ENCODE data around the gene C6orf132.

Gene C6orf132

GRCh38 chr6:42108071-42108470 is 34.3 kb downstream of the C6orf132 start:
- Mint-ChIP-seq H3K27me3 (ENCODE audit: low read depth) (peaks cover 8% of the 10 kb centered on the region), H3K4me1 (ENCODE audit: low read depth) (peaks cover 2% of the 10 kb centered on the region), H3K27ac (no peak overlapping the region), H3K9me3 (no peaks in the 10 kb centered on the region), H3K4me3 (no peak overlapping the region), H3K36me3 (ENCODE audit: low read depth) (no peaks in the 10 kb centered on the region)

- no peaks in the 10 kb centered on the region for H3K36me3 Mint-ChIP-seq (ENCODE audit: low read depth)
- H3K27ac Mint-ChIP-seq = no peak overlapping the region
- H3K27me3 Mint-ChIP-seq (ENCODE audit: low read depth) = peaks cover 4% of the 10 kb centered on the region
- H3K4me1 Mint-ChIP-seq (ENCODE audit: low read depth) = peaks cover 3% of the 10 kb centered on the region
- H3K9me3 Mint-ChIP-seq = no peaks in the 10 kb centered on the region
- H3K4me3 Mint-ChIP-seq = no peak overlapping the region
Observed at GRCh38 chr6:42106112-42107023, 36.1 kb downstream of the C6orf132 start.

- Mint-ChIP-seq H3K9me3 (no peaks in the 10 kb centered on the region), H3K27ac (no peak overlapping the region), H3K27me3 (ENCODE audit: low read depth) (peaks cover 4% of the 10 kb centered on the region), H3K4me3 (no peak overlapping the region), H3K36me3 (ENCODE audit: low read depth) (no peaks in the 10 kb centered on the region), H3K4me1 (ENCODE audit: low read depth) (peaks cover 5% of the 10 kb centered on the region)
Observed at GRCh38 chr6:42105709-42106108, 36.7 kb downstream of the C6orf132 start.

GRCh38 chr6:42105156-42105648 is 37.2 kb downstream of the C6orf132 start:
- H3K27ac Mint-ChIP-seq = no peak overlapping the region
- H3K27me3 Mint-ChIP-seq (ENCODE audit: low read depth) = peaks cover 4% of the 10 kb centered on the region
- no peaks in the 10 kb centered on the region for H3K9me3 Mint-ChIP-seq
- H3K4me3 Mint-ChIP-seq = no peak overlapping the region
- peaks cover 7% of the 10 kb centered on the region for H3K4me1 Mint-ChIP-seq (ENCODE audit: low read depth)
- H3K36me3 Mint-ChIP-seq (ENCODE audit: low read depth) = no peaks in the 10 kb centered on the region

- Mint-ChIP-seq H3K4me3 (no peak overlapping the region), H3K4me1 (ENCODE audit: low read depth) (peaks cover 12% of the 10 kb centered on the region), H3K27me3 (ENCODE audit: low read depth) (peaks cover under 1% of the 10 kb centered on the region), H3K36me3 (ENCODE audit: low read depth) (no peaks in the 10 kb centered on the region), H3K9me3 (no peaks in the 10 kb centered on the region), H3K27ac (no peak overlapping the region)
Observed at GRCh38 chr6:42104804-42105125, 37.7 kb downstream of the C6orf132 start.

GRCh38 chr6:42104095-42104803 is 38.2 kb downstream of the C6orf132 start:
- H3K9me3 Mint-ChIP-seq = no peaks in the 10 kb centered on the region
- H3K36me3 Mint-ChIP-seq (ENCODE audit: low read depth) = no peaks in the 10 kb centered on the region
- peaks cover 14% of the 10 kb centered on the region for H3K4me1 Mint-ChIP-seq (ENCODE audit: low read depth)
- H3K27ac Mint-ChIP-seq = peak overlapping the region; percentile 77
- H3K27me3 Mint-ChIP-seq (ENCODE audit: low read depth) = no peaks in the 10 kb centered on the region
- peak overlapping the region; percentile 64 for H3K4me3 Mint-ChIP-seq

- no peaks in the 10 kb centered on the region for H3K36me3 Mint-ChIP-seq (ENCODE audit: low read depth)
- peaks cover 14% of the 10 kb centered on the region for H3K4me1 Mint-ChIP-seq (ENCODE audit: low read depth)
- no peaks in the 10 kb centered on the region for H3K27me3 Mint-ChIP-seq (ENCODE audit: low read depth)
- H3K27ac Mint-ChIP-seq = peak overlapping the region; percentile 77
- H3K4me3 Mint-ChIP-seq = peak overlapping the region; percentile 64
- H3K9me3 Mint-ChIP-seq = no peaks in the 10 kb centered on the region
Observed at GRCh38 chr6:42103753-42104094, 38.7 kb downstream of the C6orf132 start.

GRCh38 chr6:42103216-42103615 is 39.2 kb downstream of the C6orf132 start:
- Mint-ChIP-seq H3K4me3 (peak overlapping the region; percentile 64), H3K9me3 (no peaks in the 10 kb centered on the region), H3K27me3 (ENCODE audit: low read depth) (no peaks in the 10 kb centered on the region), H3K36me3 (ENCODE audit: low read depth) (no peaks in the 10 kb centered on the region), H3K4me1 (ENCODE audit: low read depth) (peaks cover 14% of the 10 kb centered on the region), H3K27ac (no peak overlapping the region)

- H3K27me3 Mint-ChIP-seq (ENCODE audit: low read depth) = no peaks in the 10 kb centered on the region
- peaks cover 14% of the 10 kb centered on the region for H3K4me1 Mint-ChIP-seq (ENCODE audit: low read depth)
- H3K9me3 Mint-ChIP-seq = no peaks in the 10 kb centered on the region
- H3K36me3 Mint-ChIP-seq (ENCODE audit: low read depth) = no peaks in the 10 kb centered on the region
- peak overlapping the region; percentile 69 for H3K27ac Mint-ChIP-seq
- peak overlapping the region; percentile 40 for H3K4me3 Mint-ChIP-seq
Observed at GRCh38 chr6:42101186-42101657, 41.2 kb downstream of the C6orf132 start.

- peak overlapping the region; percentile 91 for H3K27ac Mint-ChIP-seq
- peak overlapping the region; percentile 38 for H3K4me3 Mint-ChIP-seq
Observed at GRCh38 chr6:42100029-42100901, 42.2 kb downstream of the C6orf132 start.

GRCh38 chr6:42099340-42100028 is 42.9 kb downstream of the C6orf132 start:
- Mint-ChIP-seq H3K4me3 (no peak overlapping the region), H3K27ac (peak overlapping the region; percentile 91), H3K4me1 (ENCODE audit: low read depth) (peaks cover 14% of the 10 kb centered on the region), H3K27me3 (ENCODE audit: low read depth) (no peaks in the 10 kb centered on the region), H3K9me3 (no peaks in the 10 kb centered on the region), H3K36me3 (ENCODE audit: low read depth) (no peaks in the 10 kb centered on the region)

More at GRCh38 chr6:42100029-42100901, 42.2 kb downstream of the C6orf132 start:
- Mint-ChIP-seq H3K9me3 (no peaks in the 10 kb centered on the region), H3K27me3 (ENCODE audit: low read depth) (no peaks in the 10 kb centered on the region), H3K36me3 (ENCODE audit: low read depth) (no peaks in the 10 kb centered on the region), H3K4me1 (ENCODE audit: low read depth) (peaks cover 14% of the 10 kb centered on the region)

- Mint-ChIP-seq H3K9me3 (no peaks in the 10 kb centered on the region), H3K27me3 (ENCODE audit: low read depth) (no peaks in the 10 kb centered on the region), H3K36me3 (ENCODE audit: low read depth) (no peaks in the 10 kb centered on the region), H3K4me1 (ENCODE audit: low read depth) (peaks cover 9% of the 10 kb centered on the region), H3K4me3 (no peak overlapping the region), H3K27ac (no peak overlapping the region)
Observed at GRCh38 chr6:42095776-42096541, 46.5 kb downstream of the C6orf132 start.

- Mint-ChIP-seq H3K9me3 (no peaks in the 10 kb centered on the region), H3K4me3 (no peak overlapping the region), H3K4me1 (ENCODE audit: low read depth) (peaks cover 5% of the 10 kb centered on the region), H3K27me3 (ENCODE audit: low read depth) (no peaks in the 10 kb centered on the region), H3K27ac (no peak overlapping the region), H3K36me3 (ENCODE audit: low read depth) (no peaks in the 10 kb centered on the region)
Observed at GRCh38 chr6:42095094-42095493, 47.3 kb downstream of the C6orf132 start.
